Transverse colon (tissue), 4 donors: ENCODE results near the gene AQP9. TPM values are rescaled to one million over a fixed set of nuclear protein-coding genes. Genes with fewer than 3 reads are reported as not detected.

Experiments
- DNase-seq: peaks from one replicate; pipeline ENCODE4 v3.0.0-alpha.2; 2019
- H3K27ac ChIP-seq, 4 donors: fragments of 200-600 bp; sonication (generic); 2 replicates each; pipeline ENCODE4 v1.5.1; 2016 to 2018; ENCODE audit warnings: inconsistent platforms in 4 of 4
- H3K27me3 ChIP-seq: fragments of 200-600 bp; sonication (generic); 2 replicates; pipeline ENCODE4 v1.5.1; 2017; ENCODE audit warnings: inconsistent platforms
- H3K36me3 ChIP-seq, 4 donors: fragments of 200-600 bp; sonication (generic); 2 replicates each; pipeline ENCODE4 v1.5.1; 2017 to 2019; ENCODE audit warnings: inconsistent platforms in 4 of 4
- H3K4me1 ChIP-seq, 4 donors: fragments of 200-600 bp; sonication (generic); 2 replicates each; pipeline ENCODE4 v1.5.1; 2017 to 2020; ENCODE audit warnings: inconsistent platforms in 4 of 4
- H3K4me3 ChIP-seq, 4 donors: fragments of 200-600 bp; sonication (generic); 1 replicate in 1 of 4; 2 replicates in 3 of 4; pipeline versions ENCODE4 v1.5.1 to v1.6.1; 2017 to 2019; ENCODE audit warnings: inconsistent platforms in 4 of 4
- H3K9me3 ChIP-seq, 2 donors: fragments of 200-600 bp; sonication (generic); 2 replicates each; pipeline ENCODE4 v1.5.1; 2017 to 2019; ENCODE audit warnings: inconsistent platforms in 2 of 2
- CTCF ChIP-seq, 5 experiments: fragments of 200-600 bp in 3 of 5; fragments of 450-650 bp in 2 of 5; sonication (generic) in 3 of 5; IDR thresholded peaks; 1 replicate in 2 of 5; 2 replicates in 3 of 5; pipeline ENCODE4 v1.5.1; 2016 to 2017; ENCODE audit warnings: antibody characterized with exemption in 5 of 5, inconsistent platforms in 3 of 5, mild to moderate bottlenecking in 2 of 5, moderate library complexity in 1 of 5
- EP300 ChIP-seq: sonication (generic); formaldehyde crosslinking; IDR thresholded peaks from one replicate; pipeline ENCODE4 v1.6.1; 2017; ENCODE audit warnings: antibody characterized with exemption, low read depth
- POLR2A ChIP-seq: fragments of 450-650 bp; IDR thresholded peaks from one replicate; pipeline ENCODE4 v1.6.1; 2016; ENCODE audit warnings: antibody characterized with exemption, mild to moderate bottlenecking, moderate library complexity
- POLR2AphosphoS5 ChIP-seq, 3 donors: sonication (generic); formaldehyde crosslinking; IDR thresholded peaks; one replicate each; pipeline ENCODE4 v1.6.1; 2016; ENCODE audit warnings: antibody characterized with exemption in 3 of 3
- WGBS, 2 donors: methylation state at CpG; one replicate each; pipeline ENCODE4 v1.1.5; 2018; ENCODE audit warnings: low coverage in 1 of 2; 5-methylcytosine and 5-hydroxymethylcytosine counted together
- in situ Hi-C, 4 donors: fragments of 200-750 bp; cut with MboI; loops; one replicate each; pipeline versions ENCODE4 v1.15.0 to v1.15.1; 2017; ENCODE audit warnings: low sequenced_read_pairs in 3 of 4, low pct_ligation_motif_present in 1 of 4, low pct_unique_long_range_greater_than_20kb in 1 of 4
- intact Hi-C: fragments of 100-400 bp; cut with DNase I; formaldehyde crosslinking; loops from one replicate; pipeline ENCODE4 v1.15.1; 2023; ENCODE audit warnings: low total_unique reads
- small RNA-seq, 4 donors: library from RNA; depleted of rRNA; stranded (forward); fragments of <200 nt; gene quantifications; one replicate each; pipeline ENCODE3, GENCODE V24; 2016
- total RNA-seq, 4 donors: library from RNA; depleted of rRNA; stranded (reverse); fragments of >200 nt; gene quantifications; one replicate each; pipeline ENCODE4 v1.1.0, GENCODE V29; 2016

Gene AQP9
- total RNA-seq, 4 donors from 2014 or later = 0.14 to 0.32 TPM; not detected in 2

- no peak overlapping the region for H3K27ac ChIP-seq
- intact Hi-C loops = no loop called here
These were observed 90.5 kb downstream of the AQP9 start for GRCh38 chr15:58228718-58229117.

DNA sequence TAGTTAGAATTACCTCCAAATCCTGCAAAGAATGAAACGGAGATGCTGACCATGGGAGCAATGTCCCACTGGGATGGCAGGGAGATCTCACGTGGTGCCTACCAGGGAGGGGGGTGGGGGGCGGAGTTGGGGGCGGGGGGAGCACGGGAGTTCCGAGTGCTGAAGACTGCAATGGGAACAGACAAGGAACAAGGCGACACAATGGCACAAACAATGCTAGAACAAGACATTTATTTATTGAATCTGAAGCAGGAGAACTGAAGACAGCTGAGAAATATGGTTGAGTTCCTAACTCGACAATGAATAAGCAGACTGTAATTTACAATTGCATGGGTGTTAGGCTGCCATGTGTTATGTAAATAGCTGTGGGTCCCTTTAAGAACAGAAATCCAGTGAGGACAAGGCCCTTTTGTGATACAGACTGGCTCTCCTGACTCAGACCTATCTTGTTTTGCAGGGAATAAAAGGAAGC is 91.2 kb downstream of the AQP9 start:
- no peaks in the 10 kb centered on the region for H3K27me3 ChIP-seq
- intact Hi-C loops (no loop called here), in situ Hi-C loops (loop anchor here in 1 of 4 donors (25.0 kb wide), 1 partner anchor 533 kb away; the partner anchor contains the start of gene MINDY2)
- whole genome bisulfite sequencing, 2 donors = 13 to 17% methylated on average over 4 to 8 of the region's 8 CpGs
- H3K36me3 ChIP-seq = no peaks in the 10 kb centered on the region
- TF ChIP-seq CTCF (IDR thresholded peaks at IDR 0.05) (no peak), POLR2AphosphoS5 (IDR thresholded peaks at IDR 0.05) (no peak), POLR2A (no peak), EP300 (no peak)
- no peak for DNase-seq
- H3K27ac ChIP-seq = no peak overlapping the region
- no peaks in the 10 kb centered on the region for H3K9me3 ChIP-seq
- H3K4me3 ChIP-seq = no peak overlapping the region
- H3K4me1 ChIP-seq = peaks cover 0 to 8% (median 3%) of the 10 kb centered on the region in 4 donors

More at GRCh38 chr15:58228718-58229117, 90.5 kb downstream of the AQP9 start:
- Histone ChIP-seq H3K27me3 (no peaks in the 10 kb centered on the region), H3K9me3 (no peaks in the 10 kb centered on the region), H3K4me1 (peaks cover 0 to 8% (median 3%) of the 10 kb centered on the region in 4 donors), H3K36me3 (no peaks in the 10 kb centered on the region), H3K4me3 (no peak overlapping the region)
- no peak for DNase-seq
- TF ChIP-seq POLR2AphosphoS5 (IDR thresholded peaks at IDR 0.05) (no peak), POLR2A (no peak), EP300 (no peak), CTCF (IDR thresholded peaks at IDR 0.05) (no peak)
- in situ Hi-C loops = loop anchor here in 1 of 4 donors (25.0 kb wide), 1 partner anchor 534 kb away; the partner anchor contains the start of gene MINDY2
- 29 to 63% methylated on average over 1 of the region's 1 CpG for WGBS, 2 donors

DNA sequence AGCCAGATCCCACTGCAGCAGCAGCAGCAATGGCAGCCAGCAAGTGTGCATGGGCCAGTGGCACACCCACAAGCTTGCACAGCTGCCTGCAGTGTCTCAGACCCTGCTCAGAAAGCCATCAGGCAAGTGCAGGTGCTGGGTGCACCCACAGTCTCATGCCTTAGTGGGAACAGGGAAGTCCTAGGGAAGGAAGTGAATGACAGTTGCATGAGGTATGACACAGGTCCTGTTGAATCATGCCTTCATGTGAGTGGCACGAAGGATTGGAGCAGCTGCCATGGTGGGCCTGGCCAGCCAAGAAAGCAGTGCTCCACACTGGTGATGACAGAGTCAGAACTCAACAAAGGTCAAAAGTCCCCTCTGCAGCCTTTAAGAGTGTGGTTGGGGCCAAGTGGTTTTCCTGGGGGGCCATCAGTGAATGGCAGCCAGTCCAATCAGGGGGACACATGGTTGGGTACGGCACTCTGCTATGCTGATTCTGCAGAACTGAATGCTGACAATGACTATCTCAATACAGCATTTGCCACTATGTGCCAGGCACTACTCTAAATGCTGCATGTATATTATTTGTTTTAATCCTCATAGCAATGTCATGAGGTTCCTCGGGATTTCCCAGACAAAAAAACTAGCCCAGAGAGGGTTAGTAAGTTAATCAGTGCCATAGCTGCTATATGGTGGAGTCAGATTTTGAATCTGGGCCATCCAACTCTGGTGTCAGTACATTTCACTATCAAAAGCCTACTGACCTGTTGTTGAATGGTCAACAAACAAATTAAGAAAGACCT is 94.3 kb downstream of the AQP9 start:
- in situ Hi-C loops = loop anchor here in 1 of 4 donors (25.0 kb wide), 1 partner anchor 530 kb away; the partner anchor contains the start of gene MINDY2
- H3K4me1 ChIP-seq = peaks cover 0 to 8% (median 3%) of the 10 kb centered on the region in 4 donors
- H3K36me3 ChIP-seq = no peaks in the 10 kb centered on the region
- no peak for TF ChIP-seq EP300
- no peak for TF ChIP-seq POLR2AphosphoS5 (IDR thresholded peaks at IDR 0.05)
- TF ChIP-seq POLR2A = no peak
- no peak for DNase-seq
- H3K9me3 ChIP-seq = no peaks in the 10 kb centered on the region
- no peak overlapping the region for H3K27ac ChIP-seq
- 73 to 83% methylated on average over 1 to 3 of the region's 3 CpGs for WGBS, 2 donors
- intact Hi-C loops = no loop called here
- no peak overlapping the region for H3K4me3 ChIP-seq
- H3K27me3 ChIP-seq = no peaks in the 10 kb centered on the region

DNA sequence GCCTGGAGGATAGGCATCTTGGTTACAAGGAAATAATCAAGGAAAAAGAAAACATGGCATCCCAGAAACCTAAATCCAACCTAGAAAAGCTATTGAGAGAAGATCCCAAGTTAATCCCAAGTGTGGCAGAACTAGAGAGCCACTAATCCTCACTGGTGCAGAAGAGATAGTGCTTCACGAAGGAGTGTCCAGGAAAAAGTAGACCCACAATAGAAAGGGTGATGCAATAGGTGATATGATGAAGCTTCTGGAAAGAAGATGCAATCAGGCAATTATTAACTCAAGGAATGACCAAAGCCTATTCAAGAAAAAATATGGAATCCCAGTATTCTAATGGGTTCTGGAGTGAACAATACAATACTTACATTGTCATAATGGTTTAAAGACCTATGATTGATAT is 95.2 kb downstream of the AQP9 start:
- WGBS, 2 donors = 90 to 100% methylated on average over 1 of the region's 1 CpG
- intact Hi-C loops = no loop called here
- no peak for DNase-seq

More for the DNA sequence above, 95.2 kb downstream of the AQP9 start:
- Histone ChIP-seq H3K36me3 (no peaks in the 10 kb centered on the region), H3K4me3 (no peak overlapping the region), H3K4me1 (peaks cover 0 to 8% (median 3%) of the 10 kb centered on the region in 4 donors), H3K27ac (no peak overlapping the region), H3K27me3 (no peaks in the 10 kb centered on the region), H3K9me3 (no peaks in the 10 kb centered on the region)
- in situ Hi-C loops = loop anchor here in 1 of 4 donors (25.0 kb wide), 1 partner anchor 529 kb away; the partner anchor contains the start of gene MINDY2
- TF ChIP-seq EP300 (no peak), CTCF (IDR thresholded peaks at IDR 0.05) (no peak), POLR2AphosphoS5 (IDR thresholded peaks at IDR 0.05) (no peak), POLR2A (no peak)

Small RNA genes lying within 50 kb of the gene (small RNA-seq; reads per million reads assigned to genes)
- 0 reads per million in 4 donors for gene MTCO3P23

Other genes with a start within 250 kb of the AQP9 start
- gene ALDH1A2, start 72.7 kb upstream of the AQP9 start, total RNA-seq = 1 to 10 TPM in 2 of 4 donors, under 1 TPM in 1, not detected in 1; 0.68 to 4.9 (median 1.7) TPM